ENCODE data around the gene PACSIN3.

- TF ChIP-seq CTCF (IDR thresholded peaks at IDR 0.05 in 2 of 3, conservative IDR thresholded peaks at IDR 0.05 in 1 of 3; ENCODE audit: borderline replicate concordance in 1 of 3, insufficient read depth in 1 of 3, low read depth in 2 of 3, low read length in 2 of 3) (no peak), JUND (IDR thresholded peaks at IDR 0.05) (no peak), POLR2A (IDR thresholded peaks at IDR 0.05; ENCODE audit: borderline replicate concordance, extremely low read depth, insufficient read depth, insufficient read length) (no peak), POLR2AphosphoS5 (IDR thresholded peaks at IDR 0.05; ENCODE audit: low read depth, low read length) (no peak), YY1 (IDR thresholded peaks at IDR 0.05; ENCODE audit: extremely low read depth, insufficient replicate concordance, low read depth, low read length) (no peak), EZH2phosphoT487 (IDR thresholded peaks at IDR 0.05; ENCODE audit: borderline replicate concordance) (no peak), FOSL1 (IDR thresholded peaks at IDR 0.05; ENCODE audit: low read depth) (no peak), EZH2 (IDR thresholded peaks at IDR 0.05) (no peak), REST (IDR thresholded peaks at IDR 0.05; ENCODE audit: low read depth) (no peak), ZNF274 (IDR thresholded peaks at IDR 0.05; ENCODE audit: low read depth, low read length) (no peak), CEBPB (IDR thresholded peaks at IDR 0.05; ENCODE audit: low read depth) (no peak)
- TF ChIP-seq, protein P1, sequence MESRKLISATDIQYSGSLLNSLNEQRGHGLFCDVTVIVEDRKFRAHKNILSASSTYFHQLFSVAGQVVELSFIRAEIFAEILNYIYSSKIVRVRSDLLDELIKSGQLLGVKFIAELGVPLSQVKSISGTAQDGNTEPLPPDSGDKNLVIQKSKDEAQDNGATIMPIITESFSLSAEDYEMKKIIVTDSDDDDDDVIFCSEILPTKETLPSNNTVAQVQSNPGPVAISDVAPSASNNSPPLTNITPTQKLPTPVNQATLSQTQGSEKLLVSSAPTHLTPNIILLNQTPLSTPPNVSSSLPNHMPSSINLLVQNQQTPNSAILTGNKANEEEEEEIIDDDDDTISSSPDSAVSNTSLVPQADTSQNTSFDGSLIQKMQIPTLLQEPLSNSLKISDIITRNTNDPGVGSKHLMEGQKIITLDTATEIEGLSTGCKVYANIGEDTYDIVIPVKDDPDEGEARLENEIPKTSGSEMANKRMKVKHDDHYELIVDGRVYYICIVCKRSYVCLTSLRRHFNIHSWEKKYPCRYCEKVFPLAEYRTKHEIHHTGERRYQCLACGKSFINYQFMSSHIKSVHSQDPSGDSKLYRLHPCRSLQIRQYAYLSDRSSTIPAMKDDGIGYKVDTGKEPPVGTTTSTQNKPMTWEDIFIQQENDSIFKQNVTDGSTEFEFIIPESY (IDR thresholded peaks at IDR 0.05; ENCODE audit: extremely low read depth, insufficient replicate concordance, low read length), result no peak
Measured at GRCh38 chr11:47172740-47173336, 13.4 kb downstream of the PACSIN3 start.

Measured in HCT116 (cell line).